Measurements from ENCODE around the gene NDC1. TPM values are rescaled to one million over a fixed set of nuclear protein-coding genes. Genes with fewer than 3 reads are reported as not detected.
A peak's percentile ranks its signal among the peaks of the same experiment; 100 is the strongest.
"Not testable (repeated sequence)": the region's sequence is repeated elsewhere in the genome, so short reads cannot be mapped to it uniquely, and the experiment has no call there.

NDC1 gene
- total RNA-seq, 2 donors from 2014 or later, result 32.4 to 38.7 TPM

DNA sequence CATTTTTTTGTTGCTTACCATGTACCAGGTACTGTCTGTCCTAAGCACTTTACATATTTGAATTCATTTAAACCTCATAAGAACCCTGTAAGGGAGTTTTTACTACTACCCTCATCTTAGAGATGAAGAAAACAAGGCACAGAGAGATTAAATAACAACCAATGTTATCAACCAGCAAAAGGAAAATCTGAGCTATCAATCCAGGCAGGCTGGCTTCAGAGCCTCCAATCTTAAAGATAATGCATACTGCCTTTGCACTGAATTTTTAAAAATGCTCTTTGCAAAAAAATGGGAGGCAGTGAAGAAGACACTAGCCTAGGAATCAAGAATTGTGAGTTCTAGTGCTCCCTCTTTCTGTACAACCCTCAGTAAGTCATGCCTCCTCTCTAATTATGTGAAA is 18.7 kb downstream of the NDC1 start:
- peaks cover 57% of the 10 kb centered on the region for H3K36me3 ChIP-seq (ENCODE audit: control insufficient read depth, insufficient read depth, low read length)
- no peaks in the 10 kb centered on the region for H3K4me1 ChIP-seq (ENCODE audit: control insufficient read depth, insufficient read depth, low read length)
- Mint-ChIP-seq H3K27ac (no peak overlapping the region), H3K9me3 (peaks cover 16% of the 10 kb centered on the region), H3K27me3 (ENCODE audit: insufficient read depth) (no peaks in the 10 kb centered on the region), H3K36me3 (ENCODE audit: low read depth) (peaks cover 65% of the 10 kb centered on the region), H3K4me1 (no peaks in the 10 kb centered on the region), H3K4me3 (no peak overlapping the region)
- no peak overlapping the region for H3K9ac ChIP-seq (ENCODE audit: extremely low read depth, low read length, poor library complexity, severe bottlenecking)
- no peaks in the 10 kb centered on the region for H3K9me3 ChIP-seq (ENCODE audit: control insufficient read depth, low read length)
- no peaks in the 10 kb centered on the region for H3K27me3 ChIP-seq (ENCODE audit: control insufficient read depth, insufficient read depth, low read length, poor library complexity, severe bottlenecking)
- TF ChIP-seq, protein P1, sequence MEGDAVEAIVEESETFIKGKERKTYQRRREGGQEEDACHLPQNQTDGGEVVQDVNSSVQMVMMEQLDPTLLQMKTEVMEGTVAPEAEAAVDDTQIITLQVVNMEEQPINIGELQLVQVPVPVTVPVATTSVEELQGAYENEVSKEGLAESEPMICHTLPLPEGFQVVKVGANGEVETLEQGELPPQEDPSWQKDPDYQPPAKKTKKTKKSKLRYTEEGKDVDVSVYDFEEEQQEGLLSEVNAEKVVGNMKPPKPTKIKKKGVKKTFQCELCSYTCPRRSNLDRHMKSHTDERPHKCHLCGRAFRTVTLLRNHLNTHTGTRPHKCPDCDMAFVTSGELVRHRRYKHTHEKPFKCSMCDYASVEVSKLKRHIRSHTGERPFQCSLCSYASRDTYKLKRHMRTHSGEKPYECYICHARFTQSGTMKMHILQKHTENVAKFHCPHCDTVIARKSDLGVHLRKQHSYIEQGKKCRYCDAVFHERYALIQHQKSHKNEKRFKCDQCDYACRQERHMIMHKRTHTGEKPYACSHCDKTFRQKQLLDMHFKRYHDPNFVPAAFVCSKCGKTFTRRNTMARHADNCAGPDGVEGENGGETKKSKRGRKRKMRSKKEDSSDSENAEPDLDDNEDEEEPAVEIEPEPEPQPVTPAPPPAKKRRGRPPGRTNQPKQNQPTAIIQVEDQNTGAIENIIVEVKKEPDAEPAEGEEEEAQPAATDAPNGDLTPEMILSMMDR (conservative IDR thresholded peaks at IDR 0.05), result no peak
- DNase-seq, result no peak
- H3K4me3 ChIP-seq (ENCODE audit: low read length), result no peak overlapping the region
- no peak overlapping the region for H3K27ac ChIP-seq (ENCODE audit: low read depth, low read length)

DNA sequence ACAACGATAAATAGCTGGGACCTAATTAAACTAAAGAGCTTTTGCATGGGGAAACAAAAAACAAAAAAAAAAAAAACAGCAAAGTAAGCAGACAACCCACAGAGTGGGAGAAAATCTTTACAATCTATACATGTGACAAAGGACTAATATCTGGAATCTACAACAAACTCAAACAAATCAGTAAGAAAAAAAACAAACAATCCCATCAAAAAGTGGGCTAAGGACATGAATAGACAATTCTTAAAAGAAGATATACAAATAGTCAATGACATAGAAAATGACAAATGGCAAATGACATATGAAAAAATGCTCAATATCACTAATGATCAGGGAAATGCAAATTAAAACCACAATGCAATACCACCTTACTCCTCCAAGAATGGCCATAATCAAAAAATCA is 21.5 kb downstream of the NDC1 start:
- H3K4me1 ChIP-seq (ENCODE audit: control insufficient read depth, insufficient read depth, low read length); H3K4me3 ChIP-seq (ENCODE audit: low read length); H3K9ac ChIP-seq (ENCODE audit: extremely low read depth, low read length, poor library complexity, severe bottlenecking); DNase-seq; H3K27me3 ChIP-seq (ENCODE audit: control insufficient read depth, insufficient read depth, low read length, poor library complexity, severe bottlenecking); H3K27ac Mint-ChIP-seq; H3K27me3 Mint-ChIP-seq (ENCODE audit: insufficient read depth); H3K4me1 Mint-ChIP-seq; H3K4me3 Mint-ChIP-seq; H3K27ac ChIP-seq (ENCODE audit: low read depth, low read length): not testable (repeated sequence)
- WGBS, 2 experiments (ENCODE audit: insufficient coverage in 1 of 2, insufficient read length in 1 of 2), result 100% methylated on average over 1 of the region's 1 CpG; no CpG with 5 or more reads in 1 of the 2 experiments
- peaks cover 84% of the 10 kb centered on the region for H3K36me3 Mint-ChIP-seq (ENCODE audit: low read depth)
- H3K9me3 Mint-ChIP-seq, result peaks cover 38% of the 10 kb centered on the region
- Histone ChIP-seq H3K36me3 (ENCODE audit: control insufficient read depth, insufficient read depth, low read length) (peaks cover 63% of the 10 kb centered on the region), H3K9me3 (ENCODE audit: control insufficient read depth, low read length) (peaks cover 24% of the 10 kb centered on the region)

DNA sequence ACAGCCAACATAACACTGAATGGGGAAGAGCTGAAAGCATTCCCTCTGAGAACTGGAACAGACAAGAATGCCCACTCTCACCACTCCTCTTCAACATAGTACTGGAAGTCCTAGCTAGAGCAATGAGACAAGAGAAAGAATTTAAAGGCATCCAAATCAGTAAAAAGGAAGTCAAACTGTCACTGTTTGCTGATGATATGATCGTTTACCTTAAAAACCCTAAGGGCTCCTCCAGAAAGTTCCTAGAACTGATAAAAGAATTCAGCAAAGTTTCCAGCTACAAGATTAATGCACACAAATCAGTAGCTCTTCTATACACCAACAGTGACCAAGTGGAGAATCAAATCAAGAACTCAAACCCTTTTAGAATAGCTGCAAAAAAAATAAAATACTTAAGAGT is 22.6 kb downstream of the NDC1 start:
- not testable (repeated sequence) for DNase-seq; H3K27ac ChIP-seq (ENCODE audit: low read depth, low read length); H3K9ac ChIP-seq (ENCODE audit: extremely low read depth, low read length, poor library complexity, severe bottlenecking); H3K4me1 ChIP-seq (ENCODE audit: control insufficient read depth, insufficient read depth, low read length); H3K4me3 Mint-ChIP-seq; H3K4me1 Mint-ChIP-seq; H3K27me3 ChIP-seq (ENCODE audit: control insufficient read depth, insufficient read depth, low read length, poor library complexity, severe bottlenecking); H3K27me3 Mint-ChIP-seq (ENCODE audit: insufficient read depth); H3K4me3 ChIP-seq (ENCODE audit: low read length)
- 97 to 100% methylated on average over 1 of the region's 1 CpG for WGBS, 2 experiments (ENCODE audit: insufficient coverage in 1 of 2, insufficient read length in 1 of 2)
- Mint-ChIP-seq H3K9me3 (peaks cover 38% of the 10 kb centered on the region), H3K27ac (peak overlapping the region; percentile 45), H3K36me3 (ENCODE audit: low read depth) (peaks cover 94% of the 10 kb centered on the region)
- H3K36me3 ChIP-seq (ENCODE audit: control insufficient read depth, insufficient read depth, low read length), result peaks cover 63% of the 10 kb centered on the region
- peaks cover 26% of the 10 kb centered on the region for H3K9me3 ChIP-seq (ENCODE audit: control insufficient read depth, low read length)

DNA sequence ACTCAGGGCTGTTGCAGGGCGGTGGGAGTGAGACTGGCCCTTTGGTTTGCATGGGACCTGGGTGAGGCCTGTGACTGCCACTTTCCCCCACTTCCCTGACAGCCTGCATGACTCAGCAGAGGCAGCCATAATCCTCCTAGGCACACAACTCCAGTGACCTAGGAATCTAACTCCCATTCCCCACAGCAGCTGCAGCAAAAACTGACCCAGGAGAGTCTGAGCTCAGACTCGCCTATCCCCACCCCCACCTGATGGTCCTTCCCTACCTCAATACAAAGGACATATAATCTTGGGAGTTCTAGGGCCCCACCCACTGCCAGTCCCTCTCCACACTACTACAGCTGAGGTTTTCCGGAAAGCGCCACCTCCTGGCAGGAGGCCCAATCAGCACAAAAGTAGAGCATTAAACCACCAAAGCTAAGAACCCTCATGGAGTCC is 26.7 kb downstream of the NDC1 start:
- peaks cover 9% of the 10 kb centered on the region for H3K4me1 Mint-ChIP-seq
- H3K4me3 Mint-ChIP-seq, result no peak overlapping the region
- Histone ChIP-seq H3K4me1 (ENCODE audit: control insufficient read depth, insufficient read depth, low read length) (no peaks in the 10 kb centered on the region), H3K27ac (ENCODE audit: low read depth, low read length) (no peak overlapping the region), H3K36me3 (ENCODE audit: control insufficient read depth, insufficient read depth, low read length) (peaks cover 67% of the 10 kb centered on the region), H3K9ac (ENCODE audit: extremely low read depth, low read length, poor library complexity, severe bottlenecking) (no peak overlapping the region), H3K4me3 (ENCODE audit: low read length) (no peak overlapping the region), H3K27me3 (ENCODE audit: control insufficient read depth, insufficient read depth, low read length, poor library complexity, severe bottlenecking) (no peaks in the 10 kb centered on the region), H3K9me3 (ENCODE audit: control insufficient read depth, low read length) (peaks cover 26% of the 10 kb centered on the region)
- H3K27me3 Mint-ChIP-seq (ENCODE audit: insufficient read depth), result no peaks in the 10 kb centered on the region
- TF ChIP-seq, protein P1 (conservative IDR thresholded peaks at IDR 0.05), result peak; percentile 64
- peak; percentile 89 for DNase-seq
- H3K36me3 Mint-ChIP-seq (ENCODE audit: low read depth), result peaks cover 71% of the 10 kb centered on the region
- H3K27ac Mint-ChIP-seq, result peak overlapping the region; percentile 83
- 84% methylated on average over 4 of the region's 4 CpGs; no CpG with 5 or more reads in 1 of the 2 experiments for WGBS, 2 experiments (ENCODE audit: insufficient coverage in 1 of 2, insufficient read length in 1 of 2)
- peaks cover 36% of the 10 kb centered on the region for H3K9me3 Mint-ChIP-seq

Measured in endodermal cell (in vitro differentiated cells).